ENCODE data around the gene CERK. TPM values are rescaled to one million over a fixed set of nuclear protein-coding genes. Genes with fewer than 3 reads are reported as not detected.

The CERK gene
- total and polyA plus RNA-seq, 2 experiments from 2014 or later, result 37.2 to 74.9 TPM

- H3K27ac ChIP-seq, result no peak overlapping the region
- H3K4me3 ChIP-seq, result no peak overlapping the region
- DNase-seq (ENCODE audit: low read depth in 1 of 2, low spot score in 1 of 2), result no peak
- no peak for TF ChIP-seq CTCF (IDR thresholded peaks at IDR 0.05; ENCODE audit: low read depth, low read length)
- peaks cover 42% of the 10 kb centered on the region for H3K36me3 ChIP-seq
- H3K27me3 ChIP-seq, result no peaks in the 10 kb centered on the region
- H3K9me3 ChIP-seq (ENCODE audit: low read depth), result no peaks in the 10 kb centered on the region
- H3K4me1 ChIP-seq (ENCODE audit: low read depth), result no peaks in the 10 kb centered on the region
Measured at GRCh38 chr22:46707827-46708570, 30.1 kb downstream of the CERK start.

GRCh38 chr22:46707305-46707704, 30.7 kb downstream of the CERK start:
- Histone ChIP-seq H3K36me3 (peaks cover 42% of the 10 kb centered on the region), H3K27ac (no peak overlapping the region), H3K4me3 (no peak overlapping the region), H3K9me3 (ENCODE audit: low read depth) (no peaks in the 10 kb centered on the region), H3K27me3 (no peaks in the 10 kb centered on the region), H3K4me1 (ENCODE audit: low read depth) (no peaks in the 10 kb centered on the region)
- no peak for TF ChIP-seq CTCF (IDR thresholded peaks at IDR 0.05; ENCODE audit: low read depth, low read length)
- DNase-seq (ENCODE audit: low read depth in 1 of 2, low spot score in 1 of 2), result no peak

- Histone ChIP-seq H3K4me3 (no peak overlapping the region), H3K36me3 (peaks cover 37% of the 10 kb centered on the region), H3K27me3 (no peaks in the 10 kb centered on the region), H3K9me3 (ENCODE audit: low read depth) (no peaks in the 10 kb centered on the region), H3K4me1 (ENCODE audit: low read depth) (no peaks in the 10 kb centered on the region), H3K27ac (no peak overlapping the region)
- no peak for DNase-seq (ENCODE audit: low read depth in 1 of 2, low spot score in 1 of 2)
- no peak for TF ChIP-seq CTCF (IDR thresholded peaks at IDR 0.05; ENCODE audit: low read depth, low read length)
Measured at GRCh38 chr22:46706060-46706459, 32.0 kb downstream of the CERK start.

- no peak for DNase-seq (ENCODE audit: low read depth in 1 of 2, low spot score in 1 of 2)
- peaks cover 37% of the 10 kb centered on the region for H3K36me3 ChIP-seq
Measured at GRCh38 chr22:46703996-46704370, 34.1 kb downstream of the CERK start.

GRCh38 chr22:46703171-46703995, 34.7 kb downstream of the CERK start:
- Histone ChIP-seq H3K36me3 (peaks cover 40% of the 10 kb centered on the region), H3K27ac (no peak overlapping the region), H3K9me3 (ENCODE audit: low read depth) (no peaks in the 10 kb centered on the region), H3K4me1 (ENCODE audit: low read depth) (no peaks in the 10 kb centered on the region), H3K4me3 (no peak overlapping the region), H3K27me3 (no peaks in the 10 kb centered on the region)
- no peak for DNase-seq (ENCODE audit: low read depth in 1 of 2, low spot score in 1 of 2)
- TF ChIP-seq CTCF (IDR thresholded peaks at IDR 0.05; ENCODE audit: low read depth, low read length), result no peak

More at GRCh38 chr22:46703996-46704370, 34.1 kb downstream of the CERK start:
- Histone ChIP-seq H3K9me3 (ENCODE audit: low read depth) (no peaks in the 10 kb centered on the region), H3K27ac (no peak overlapping the region), H3K4me1 (ENCODE audit: low read depth) (no peaks in the 10 kb centered on the region), H3K4me3 (no peak overlapping the region), H3K27me3 (no peaks in the 10 kb centered on the region)
- TF ChIP-seq CTCF (IDR thresholded peaks at IDR 0.05; ENCODE audit: low read depth, low read length), result no peak
